ENCODE measurements around the gene IGFLR1. TPM values are rescaled to one million over a fixed set of nuclear protein-coding genes. Genes with fewer than 3 reads are reported as not detected.
A peak's percentile ranks its signal among the peaks of the same experiment; 100 is the strongest.

IGFLR1 gene
- total RNA-seq, 2 donors from 2014 or later = 80.4 to 193 TPM

- no peaks in the 10 kb centered on the region for H3K27me3 Mint-ChIP-seq
- H3K4me3 Mint-ChIP-seq = peak overlapping the region; percentile 98
- DNase-seq (ENCODE audit: low spot score) (no peak), ATAC-seq (no peak)
- H3K36me3 Mint-ChIP-seq = peaks cover 26% of the 10 kb centered on the region
- peak overlapping the region; percentile 96 to 99 for H3K27ac Mint-ChIP-seq
- H3K4me1 Mint-ChIP-seq (ENCODE audit: low read depth in 2 of 2) = peaks cover 54 to 56% of the 10 kb centered on the region in 2 donors
- H3K9me3 Mint-ChIP-seq = no peaks in the 10 kb centered on the region
Measured at GRCh38 chr19:35714601-35715354, 27.5 kb downstream of the IGFLR1 start.

GRCh38 chr19:35713904-35714495 is 28.3 kb downstream of the IGFLR1 start:
- no peak for DNase-seq (ENCODE audit: low spot score)

GRCh38 chr19:35713506-35713850 is 28.8 kb downstream of the IGFLR1 start:
- Mint-ChIP-seq H3K36me3 (peaks cover 26% of the 10 kb centered on the region), H3K27me3 (no peaks in the 10 kb centered on the region), H3K27ac (peak overlapping the region; percentile 96 to 99), H3K4me3 (peak overlapping the region; percentile 98), H3K9me3 (no peaks in the 10 kb centered on the region), H3K4me1 (ENCODE audit: low read depth in 2 of 2) (peaks cover 49 to 50% of the 10 kb centered on the region in 2 donors)
- no peak for ATAC-seq
- no peak for DNase-seq (ENCODE audit: low spot score)

More at GRCh38 chr19:35713904-35714495, 28.3 kb downstream of the IGFLR1 start:
- no peaks in the 10 kb centered on the region for H3K9me3 Mint-ChIP-seq
- peaks cover 26% of the 10 kb centered on the region for H3K36me3 Mint-ChIP-seq
- ATAC-seq = no peak
- H3K27ac Mint-ChIP-seq = peak overlapping the region; percentile 96 to 99
- peaks cover 49% of the 10 kb centered on the region in 2 donors for H3K4me1 Mint-ChIP-seq (ENCODE audit: low read depth in 2 of 2)
- peak overlapping the region; percentile 98 for H3K4me3 Mint-ChIP-seq
- H3K27me3 Mint-ChIP-seq = no peaks in the 10 kb centered on the region

DNA sequence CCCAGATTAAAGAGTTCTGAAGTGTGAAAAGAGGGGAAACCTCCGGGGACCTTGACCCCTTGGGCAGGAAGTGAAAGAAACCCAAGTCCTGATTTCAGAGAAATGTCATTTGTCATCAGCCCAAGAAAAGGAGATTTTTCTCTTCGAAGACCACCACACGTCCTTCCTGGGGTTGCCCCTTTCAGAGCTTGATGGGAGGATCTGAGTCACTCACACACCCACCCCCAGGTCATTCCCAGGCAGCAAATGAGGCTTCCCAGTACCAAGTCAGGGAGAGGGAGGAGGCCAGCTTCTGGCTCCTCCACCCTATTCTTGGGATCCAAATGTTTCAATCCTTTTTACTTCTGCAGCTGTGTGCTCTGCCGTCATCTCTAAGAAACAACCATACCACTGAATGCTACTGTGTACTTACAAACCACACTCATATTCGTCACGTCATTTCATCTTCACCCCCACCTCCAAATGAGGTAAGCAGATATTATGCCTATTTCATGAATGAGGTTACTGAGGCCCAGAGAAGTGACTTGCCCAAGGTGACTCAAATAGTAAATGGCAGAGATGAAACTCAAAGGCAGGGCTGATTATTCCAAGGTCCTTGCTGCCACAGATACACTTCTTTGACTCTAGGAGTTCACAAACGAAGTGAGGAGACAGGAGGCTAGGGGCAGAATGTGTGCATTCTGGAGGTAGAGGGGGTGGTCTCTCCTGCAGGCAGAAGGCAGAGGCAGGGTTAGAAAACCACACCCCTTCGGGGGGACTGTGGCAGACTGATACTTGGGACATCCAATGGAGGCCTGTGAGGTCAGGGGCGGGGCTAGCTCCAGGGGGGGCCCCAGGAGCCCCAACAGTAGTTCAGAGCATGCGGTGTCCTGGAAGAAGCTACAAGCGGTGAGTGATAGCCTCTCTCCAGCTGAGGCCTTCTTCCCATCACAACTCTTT is 29.4 kb downstream of the IGFLR1 start:
- Mint-ChIP-seq H3K4me1 (ENCODE audit: low read depth in 2 of 2) (peaks cover 49 to 53% of the 10 kb centered on the region in 2 donors), H3K4me3 (peak overlapping the region; percentile 98), H3K27ac (peak overlapping the region; percentile 96 to 99), H3K36me3 (peaks cover 26% of the 10 kb centered on the region), H3K27me3 (no peaks in the 10 kb centered on the region), H3K9me3 (no peaks in the 10 kb centered on the region)
- ATAC-seq (peak; percentile 37 to 55), DNase-seq (ENCODE audit: low spot score) (peak; percentile 87)

- ATAC-seq = peak; percentile 63 to 66
- H3K36me3 Mint-ChIP-seq = peaks cover 18% of the 10 kb centered on the region
- DNase-seq (ENCODE audit: low spot score) = peak; percentile 80
- no peaks in the 10 kb centered on the region for H3K9me3 Mint-ChIP-seq
- H3K4me1 Mint-ChIP-seq (ENCODE audit: low read depth in 2 of 2) = peaks cover 41 to 44% of the 10 kb centered on the region in 2 donors
- H3K27ac Mint-ChIP-seq = peak overlapping the region; percentile 96 to 99
- no peaks in the 10 kb centered on the region for H3K27me3 Mint-ChIP-seq
- peak overlapping the region; percentile 88 for H3K4me3 Mint-ChIP-seq
Measured at GRCh38 chr19:35710784-35711723, 31.2 kb downstream of the IGFLR1 start.

DNA sequence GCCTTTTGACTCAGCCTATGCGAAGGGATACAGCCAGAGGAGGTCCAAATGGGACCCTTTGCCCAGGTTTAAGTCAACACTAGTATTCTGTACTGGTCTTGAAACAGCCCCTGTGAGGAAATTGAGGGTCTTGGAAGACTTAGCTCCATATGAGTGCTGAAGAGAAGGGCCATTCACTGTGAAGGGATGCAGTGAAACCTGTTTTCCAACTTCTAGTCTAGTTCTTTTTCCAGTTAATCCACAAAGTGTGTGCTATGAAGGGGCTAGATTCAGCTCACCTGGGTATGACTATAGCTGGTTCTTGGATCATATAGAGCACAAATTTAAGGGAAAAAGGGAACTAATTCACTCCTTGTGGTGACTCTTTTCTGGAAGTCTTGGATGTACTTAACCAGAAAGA is 33.9 kb downstream of the IGFLR1 start:
- no peak for DNase-seq (ENCODE audit: low spot score)
- peaks cover 23 to 27% of the 10 kb centered on the region in 2 donors for H3K4me1 Mint-ChIP-seq (ENCODE audit: low read depth in 2 of 2)

DNA sequence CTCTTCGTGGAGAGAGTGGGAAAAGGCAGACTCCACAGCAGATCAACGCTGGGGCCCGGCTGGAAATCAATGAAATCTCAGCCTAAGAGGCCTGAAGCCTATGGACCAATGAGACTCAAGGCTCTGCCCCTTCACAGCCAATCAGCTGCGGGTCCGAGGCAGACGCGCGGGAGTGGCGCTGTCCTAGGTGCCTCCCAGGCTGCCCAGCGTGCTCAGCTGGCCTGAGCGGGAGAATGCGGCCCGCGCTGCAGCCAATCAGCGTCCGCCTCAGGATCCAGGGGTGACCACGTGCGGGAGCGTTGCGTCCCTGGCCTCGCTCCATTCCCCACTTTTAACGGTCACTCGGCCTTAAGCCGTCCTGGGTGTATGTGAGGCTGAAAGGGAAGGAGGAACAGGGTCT is 38.0 kb downstream of the IGFLR1 start, which contains the start of gene ZBTB32:
Gene ZBTB32, plus strand, starts transcription at position 341 of the 400 bp plus-strand sequence. CDS start 10,069 bp downstream, outside the sequence.
- Mint-ChIP-seq H3K9me3 (no peaks in the 10 kb centered on the region), H3K4me3 (no peak within 1 kb of the TSS), H3K27me3 (peaks cover 0 to 3% of the 10 kb centered on the region in 2 donors), H3K27ac (no peak within 1 kb of the TSS), H3K4me1 (ENCODE audit: low read depth in 2 of 2) (peaks cover 9 to 15% of the 10 kb centered on the region in 2 donors), H3K36me3 (no peaks in the 10 kb centered on the region)
- no peak for DNase-seq (ENCODE audit: low spot score)
- no peak for ATAC-seq

More for the DNA sequence above, 33.9 kb downstream of the IGFLR1 start:
- H3K27ac Mint-ChIP-seq = peak overlapping the region in 1 of 2 donors; percentile 46
- H3K9me3 Mint-ChIP-seq = no peaks in the 10 kb centered on the region
- H3K27me3 Mint-ChIP-seq = no peaks in the 10 kb centered on the region
- no peak for ATAC-seq
- H3K4me3 Mint-ChIP-seq = peak overlapping the region; percentile 17
- no peaks in the 10 kb centered on the region for H3K36me3 Mint-ChIP-seq

DNA sequence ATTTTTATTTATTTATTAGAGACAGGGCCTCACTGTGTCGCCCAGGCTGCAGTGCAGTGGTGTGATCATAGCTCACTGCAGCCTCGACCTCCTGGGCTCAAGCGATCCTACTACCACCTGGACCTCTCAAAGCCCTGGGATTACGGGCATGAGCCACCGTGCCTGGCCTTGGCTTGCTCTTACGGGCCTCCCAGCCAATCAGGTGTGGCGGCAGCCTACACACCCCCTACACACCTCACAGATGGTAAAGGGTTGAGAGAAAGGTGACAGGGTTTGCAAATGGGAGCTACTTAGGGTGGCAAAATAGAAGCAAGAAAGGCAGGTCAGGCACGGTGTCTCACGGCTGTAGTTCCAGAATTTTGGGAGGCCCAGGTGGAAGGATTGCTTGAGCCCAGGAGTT is 38.9 kb downstream of the IGFLR1 start:
- DNase-seq (ENCODE audit: low spot score) = no peak
- H3K4me3 Mint-ChIP-seq = peak overlapping the region; percentile 98
- H3K27ac Mint-ChIP-seq = no peak overlapping the region
- no peaks in the 10 kb centered on the region for H3K9me3 Mint-ChIP-seq
- H3K4me1 Mint-ChIP-seq (ENCODE audit: low read depth in 2 of 2) = peaks cover 9 to 16% of the 10 kb centered on the region in 2 donors
- no peak for ATAC-seq
- no peaks in the 10 kb centered on the region for H3K36me3 Mint-ChIP-seq
- H3K27me3 Mint-ChIP-seq = peaks cover 0 to 3% of the 10 kb centered on the region in 2 donors

- peak overlapping the region; percentile 98 for H3K4me3 Mint-ChIP-seq
Measured at GRCh38 chr19:35702223-35703012, 39.8 kb downstream of the IGFLR1 start.

GRCh38 chr19:35696835-35697234 is 45.4 kb downstream of the IGFLR1 start:
- Mint-ChIP-seq H3K4me3 (no peak overlapping the region), H3K9me3 (no peaks in the 10 kb centered on the region), H3K27me3 (no peaks in the 10 kb centered on the region), H3K4me1 (ENCODE audit: low read depth in 2 of 2) (peaks cover under 1 to 20% of the 10 kb centered on the region in 2 donors), H3K27ac (peak overlapping the region in 1 of 2 donors; percentile 25), H3K36me3 (no peaks in the 10 kb centered on the region)
- ATAC-seq (no peak), DNase-seq (ENCODE audit: low spot score) (no peak)

More at GRCh38 chr19:35702223-35703012, 39.8 kb downstream of the IGFLR1 start:
- DNase-seq (ENCODE audit: low spot score) (peak; percentile 96), ATAC-seq (peak; percentile 99 to 100)
- H3K36me3 Mint-ChIP-seq = no peaks in the 10 kb centered on the region
- peaks cover 9 to 14% of the 10 kb centered on the region in 2 donors for H3K4me1 Mint-ChIP-seq (ENCODE audit: low read depth in 2 of 2)
- peaks cover 0 to 3% of the 10 kb centered on the region in 2 donors for H3K27me3 Mint-ChIP-seq
- H3K27ac Mint-ChIP-seq = peak overlapping the region; percentile 85 to 98
- H3K9me3 Mint-ChIP-seq = no peaks in the 10 kb centered on the region

- no peak overlapping the region for H3K4me3 Mint-ChIP-seq
- no peaks in the 10 kb centered on the region for H3K27me3 Mint-ChIP-seq
- H3K9me3 Mint-ChIP-seq = no peaks in the 10 kb centered on the region
- no peak overlapping the region for H3K27ac Mint-ChIP-seq
- no peaks in the 10 kb centered on the region for H3K36me3 Mint-ChIP-seq
- DNase-seq (ENCODE audit: low spot score) (no peak), ATAC-seq (no peak)
- peaks cover 0 to 20% of the 10 kb centered on the region in 2 donors for H3K4me1 Mint-ChIP-seq (ENCODE audit: low read depth in 2 of 2)
Measured at GRCh38 chr19:35695895-35696422, 46.3 kb downstream of the IGFLR1 start.
